ENCODE results near the gene MED12. TPM values are rescaled to one million over a fixed set of nuclear protein-coding genes. Genes with fewer than 3 reads are reported as not detected.

MED12 gene
- total and polyA plus RNA-seq, 8 donors, result 12.2 to 25.7 (median 17.5) TPM

DNA sequence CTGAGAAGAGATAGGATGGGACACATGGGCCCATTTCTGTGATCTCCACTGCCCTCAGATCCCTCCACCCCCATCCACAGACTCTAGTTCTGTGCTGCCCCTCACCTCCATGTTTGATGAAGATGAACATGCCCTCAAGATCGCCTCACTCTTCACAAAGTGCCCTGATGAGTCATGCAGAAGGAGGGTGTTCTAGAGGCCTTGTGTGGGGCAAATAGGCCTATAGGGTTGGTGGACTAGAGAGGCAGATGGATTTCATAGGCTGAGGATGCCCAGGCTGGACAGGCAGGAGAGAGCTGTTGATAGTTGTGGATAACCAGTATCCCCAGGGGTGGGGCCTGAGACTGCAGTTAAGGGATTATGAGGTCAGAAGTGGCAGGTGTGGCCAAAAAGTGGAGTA lies 12.0 kb upstream of the MED12 start, which contains the start of gene CXorf65:
Gene CXorf65 (minus strand): TSS at position 314 of the 400 bp plus-strand sequence. CDS start 184 bp downstream, at position 130.
- WGBS, 2 donors, result 77 to 92% methylated on average over 1 of the region's 1 CpG
- Histone ChIP-seq H3K4me3 (no peak within 1 kb of the TSS), H3K9me3 (no peaks in the 10 kb centered on the region), H3K36me3 (no peaks in the 10 kb centered on the region), H3K27ac (no peak within 1 kb of the TSS), H3K27me3 (peaks cover 0 to 7% (median 2%) of the 10 kb centered on the region in 4 donors), H3K4me1 (no peaks in the 10 kb centered on the region)
- no peak for FAIRE-seq
- intact Hi-C loops (cut with DNase I), result no loop called here
- ATAC-seq, result no peak
- no peak for DNase-seq
- TF ChIP-seq, protein P1, sequence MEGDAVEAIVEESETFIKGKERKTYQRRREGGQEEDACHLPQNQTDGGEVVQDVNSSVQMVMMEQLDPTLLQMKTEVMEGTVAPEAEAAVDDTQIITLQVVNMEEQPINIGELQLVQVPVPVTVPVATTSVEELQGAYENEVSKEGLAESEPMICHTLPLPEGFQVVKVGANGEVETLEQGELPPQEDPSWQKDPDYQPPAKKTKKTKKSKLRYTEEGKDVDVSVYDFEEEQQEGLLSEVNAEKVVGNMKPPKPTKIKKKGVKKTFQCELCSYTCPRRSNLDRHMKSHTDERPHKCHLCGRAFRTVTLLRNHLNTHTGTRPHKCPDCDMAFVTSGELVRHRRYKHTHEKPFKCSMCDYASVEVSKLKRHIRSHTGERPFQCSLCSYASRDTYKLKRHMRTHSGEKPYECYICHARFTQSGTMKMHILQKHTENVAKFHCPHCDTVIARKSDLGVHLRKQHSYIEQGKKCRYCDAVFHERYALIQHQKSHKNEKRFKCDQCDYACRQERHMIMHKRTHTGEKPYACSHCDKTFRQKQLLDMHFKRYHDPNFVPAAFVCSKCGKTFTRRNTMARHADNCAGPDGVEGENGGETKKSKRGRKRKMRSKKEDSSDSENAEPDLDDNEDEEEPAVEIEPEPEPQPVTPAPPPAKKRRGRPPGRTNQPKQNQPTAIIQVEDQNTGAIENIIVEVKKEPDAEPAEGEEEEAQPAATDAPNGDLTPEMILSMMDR (IDR thresholded peaks at IDR 0.05), result no peak

DNA sequence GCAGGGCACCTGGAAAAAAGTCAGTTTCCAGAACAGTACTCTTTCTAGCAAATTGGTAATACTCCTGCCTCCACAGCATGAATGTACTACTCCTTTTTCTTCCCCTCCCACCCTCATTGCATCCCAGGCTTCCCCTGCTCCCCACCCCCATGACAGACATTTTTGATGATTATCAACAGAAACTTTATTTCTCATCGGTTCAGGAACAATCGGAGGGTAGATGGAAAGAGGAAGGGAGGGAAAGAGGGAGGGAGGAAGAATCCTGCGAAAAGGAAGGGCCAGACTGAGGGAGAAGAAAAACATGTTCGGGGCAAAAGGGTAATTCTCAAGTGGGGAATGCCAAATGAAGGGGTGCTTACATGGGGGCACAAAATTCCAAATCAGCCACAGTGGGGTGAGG lies 11.2 kb upstream of the MED12 start:
- FAIRE-seq (no peak), ATAC-seq (no peak), DNase-seq (no peak)
- intact Hi-C loops (cut with DNase I), result no loop called here
- no peak overlapping the region for H3K27ac ChIP-seq
- H3K36me3 ChIP-seq, result no peaks in the 10 kb centered on the region
- WGBS, 2 donors, result 76 to 79% methylated on average over 4 of the region's 4 CpGs
- H3K9me3 ChIP-seq, result no peaks in the 10 kb centered on the region
- TF ChIP-seq, protein P1 (IDR thresholded peaks at IDR 0.05), result no peak
- peaks cover 0 to 7% (median 0%) of the 10 kb centered on the region in 4 donors for H3K27me3 ChIP-seq
- no peaks in the 10 kb centered on the region for H3K4me1 ChIP-seq
- H3K4me3 ChIP-seq, result no peak overlapping the region

DNA sequence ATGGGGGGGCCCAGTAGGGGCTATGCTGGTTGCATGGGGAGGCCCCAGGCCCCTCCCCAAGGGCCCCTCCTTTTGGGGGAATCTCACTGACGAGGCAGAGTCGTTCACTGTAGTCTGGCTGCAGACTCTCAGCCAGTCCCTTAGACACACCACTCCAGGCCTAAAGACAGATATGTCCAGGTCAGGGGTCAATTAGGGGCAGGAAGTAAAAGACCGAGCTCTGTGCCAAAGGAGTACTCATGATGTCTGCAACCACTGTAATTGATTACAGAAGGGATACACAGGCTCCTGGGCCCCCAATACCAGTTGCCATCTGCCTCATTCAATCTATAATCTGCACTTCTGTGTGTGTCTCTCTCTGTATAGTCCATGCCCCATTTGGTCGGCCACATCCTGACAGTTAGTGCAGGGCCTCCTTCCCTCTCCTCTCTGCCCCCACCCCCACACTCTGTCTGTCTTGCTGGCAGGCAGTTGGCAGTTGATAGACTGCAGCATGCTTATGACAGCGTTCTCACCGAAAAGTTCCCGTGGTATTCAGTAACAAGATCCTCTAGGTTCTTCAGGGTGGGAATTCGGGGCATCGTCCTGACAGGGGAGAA lies 10.5 kb upstream of the MED12 start:
- 49 to 57% methylated on average over 9 of the region's 9 CpGs for WGBS, 2 donors
- ATAC-seq, result no peak

DNA sequence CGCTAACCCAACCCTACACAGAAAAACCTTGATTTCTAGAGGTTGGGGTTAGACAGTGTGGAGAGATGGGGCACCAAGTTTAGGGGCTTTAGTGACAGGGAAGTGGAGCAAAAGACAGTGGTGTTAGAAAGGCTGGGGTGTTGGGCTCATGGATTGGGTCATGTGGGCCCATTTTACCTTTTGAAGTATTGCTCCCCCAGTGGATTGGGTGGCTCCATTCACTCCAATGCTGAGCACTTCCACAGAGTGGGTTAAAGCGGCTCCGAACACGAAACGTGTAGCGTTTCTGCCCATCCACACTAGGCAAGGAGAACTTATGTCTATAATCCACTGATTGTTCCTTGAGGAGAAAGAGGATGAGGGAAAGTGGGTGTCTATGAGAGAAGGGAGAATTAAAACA lies 9.3 kb upstream of the MED12 start:
- intact Hi-C loops (cut with DNase I), result no loop called here
- H3K9me3 ChIP-seq, result no peaks in the 10 kb centered on the region
- no peaks in the 10 kb centered on the region for H3K36me3 ChIP-seq
- H3K4me3 ChIP-seq, result no peak overlapping the region
- no peak for ATAC-seq
- WGBS, 2 donors, result 83 to 90% methylated on average over 6 of the region's 6 CpGs
- H3K4me1 ChIP-seq, result no peaks in the 10 kb centered on the region
- H3K27ac ChIP-seq, result no peak overlapping the region
- TF ChIP-seq, protein P1 (IDR thresholded peaks at IDR 0.05), result no peak
- no peak for FAIRE-seq
- DNase-seq, result no peak
- peaks cover 0 to 7% (median 3%) of the 10 kb centered on the region in 4 donors for H3K27me3 ChIP-seq

More for the DNA sequence above, 10.5 kb upstream of the MED12 start:
- FAIRE-seq, result no peak
- no peak overlapping the region for H3K27ac ChIP-seq
- DNase-seq, result no peak
- no peaks in the 10 kb centered on the region for H3K4me1 ChIP-seq
- TF ChIP-seq, protein P1 (IDR thresholded peaks at IDR 0.05), result no peak
- no peaks in the 10 kb centered on the region for H3K9me3 ChIP-seq
- no peaks in the 10 kb centered on the region for H3K36me3 ChIP-seq
- H3K4me3 ChIP-seq, result no peak overlapping the region
- intact Hi-C loops (cut with DNase I), result no loop called here
- H3K27me3 ChIP-seq, result peaks cover 0 to 7% (median 0%) of the 10 kb centered on the region in 4 donors

DNA sequence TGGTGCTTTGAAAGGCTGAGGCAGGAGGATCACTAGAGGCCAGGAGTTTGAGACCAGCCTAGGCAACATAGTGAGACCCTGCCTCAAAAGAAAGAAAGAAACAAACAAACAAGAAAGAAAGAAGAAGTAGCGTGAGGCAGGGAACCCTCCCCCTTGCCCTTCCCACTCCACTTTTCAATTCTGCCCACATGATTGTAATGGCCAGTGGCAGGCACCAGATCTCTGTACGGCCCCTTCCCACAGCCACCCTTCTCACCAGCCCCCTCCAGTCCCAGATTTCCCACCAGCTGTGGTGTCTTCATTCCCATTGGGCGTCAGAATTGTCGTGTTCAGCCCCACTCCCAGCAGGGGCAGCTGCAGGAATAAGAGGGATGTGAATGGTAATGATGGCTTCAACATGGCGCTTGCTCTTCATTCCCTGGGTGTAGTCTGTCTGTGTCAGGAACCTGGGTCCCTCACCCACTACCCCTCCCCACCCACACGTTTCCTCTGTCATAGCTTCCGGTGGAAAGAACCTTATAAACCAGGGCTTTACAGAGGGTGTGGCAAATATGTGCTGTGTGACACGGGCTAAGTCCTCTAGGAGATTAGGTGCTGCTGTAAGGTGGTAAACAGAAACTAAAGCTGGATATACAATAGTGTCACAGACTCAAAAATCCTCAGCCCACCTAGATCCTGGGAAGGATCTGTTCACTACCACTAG lies 7.1 kb upstream of the MED12 start, which contains the start of gene IL2RG:
Gene IL2RG (minus strand): TSS at position 437 of the 703 bp plus-strand sequence. CDS start 38 bp downstream, at position 399.
- H3K4me3 ChIP-seq, result no peak within 1 kb of the TSS
- FAIRE-seq (no peak), DNase-seq (no peak), ATAC-seq (peak in 2 of 4 donors; percentile 44 to 59)
- TF ChIP-seq, protein P1 (IDR thresholded peaks at IDR 0.05), result no peak
- H3K36me3 ChIP-seq, result no peaks in the 10 kb centered on the region
- peak within 1 kb of the TSS in 1 of 4 donors; percentile 22 for H3K27ac ChIP-seq
- WGBS, 2 donors, result 55 to 61% methylated on average over 8 of the region's 8 CpGs
- no peaks in the 10 kb centered on the region for H3K4me1 ChIP-seq
- no peaks in the 10 kb centered on the region for H3K9me3 ChIP-seq
- H3K27me3 ChIP-seq, result peaks cover 0 to 5% (median 2%) of the 10 kb centered on the region in 4 donors
- intact Hi-C loops (cut with DNase I), result no loop called here
